ENCODE measurements around the gene MX1. TPM values are rescaled to one million over a fixed set of nuclear protein-coding genes. Genes with fewer than 3 reads are reported as not detected.

The MX1 gene
- total and polyA plus RNA-seq, 2 of the 13 experiments (the other 11 are each of a cell fraction or from before 2014, with no cell fraction given): 2.6 to 5.8 TPM

DNA sequence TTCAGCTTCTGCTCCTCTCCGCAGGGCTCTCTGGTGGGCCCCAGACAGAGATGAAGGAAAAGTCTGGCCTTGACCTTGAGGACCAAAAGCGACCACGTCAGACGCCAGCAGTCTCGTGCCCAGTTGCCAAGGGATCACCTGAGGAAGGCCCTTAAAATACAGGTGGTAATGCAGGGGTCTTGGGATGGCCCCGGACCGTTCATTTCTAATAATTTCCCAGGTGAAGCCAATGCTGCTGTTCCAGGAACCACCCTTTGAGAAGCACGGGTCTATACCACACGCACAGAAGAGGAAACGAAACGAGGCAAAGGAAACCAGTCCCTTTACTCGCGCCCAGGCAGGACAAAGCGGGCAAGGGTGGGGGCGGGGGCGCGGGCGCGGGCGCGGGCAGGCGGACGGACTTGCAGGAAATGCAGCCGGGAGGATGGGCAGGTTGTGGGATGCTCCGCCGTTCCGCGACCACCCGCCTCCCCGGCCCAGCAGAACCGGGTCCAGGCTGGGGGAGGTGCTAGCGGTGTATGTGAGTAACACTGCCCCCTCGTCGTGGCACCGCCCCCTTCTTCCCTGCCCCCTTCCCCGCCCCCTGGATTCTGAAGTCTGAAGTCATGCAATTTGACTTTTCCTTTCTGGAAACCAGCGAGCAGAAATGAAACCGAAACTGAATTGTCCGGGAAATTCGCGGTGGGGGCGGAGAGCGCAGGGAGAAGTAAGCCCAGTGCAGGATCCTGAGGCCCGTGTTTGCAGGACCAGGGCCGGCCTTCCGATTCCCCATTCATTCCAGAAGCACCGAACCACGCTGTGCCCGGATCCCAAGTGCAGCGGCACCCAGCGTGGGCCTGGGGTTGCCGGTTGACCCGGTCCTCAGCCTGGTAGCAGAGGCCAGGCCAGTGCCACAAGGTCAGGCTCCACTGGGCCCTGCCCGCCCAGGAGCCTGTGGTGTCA is 5.8 kb upstream of the MX1 start (continued):
- TF ChIP-seq, protein P1, sequence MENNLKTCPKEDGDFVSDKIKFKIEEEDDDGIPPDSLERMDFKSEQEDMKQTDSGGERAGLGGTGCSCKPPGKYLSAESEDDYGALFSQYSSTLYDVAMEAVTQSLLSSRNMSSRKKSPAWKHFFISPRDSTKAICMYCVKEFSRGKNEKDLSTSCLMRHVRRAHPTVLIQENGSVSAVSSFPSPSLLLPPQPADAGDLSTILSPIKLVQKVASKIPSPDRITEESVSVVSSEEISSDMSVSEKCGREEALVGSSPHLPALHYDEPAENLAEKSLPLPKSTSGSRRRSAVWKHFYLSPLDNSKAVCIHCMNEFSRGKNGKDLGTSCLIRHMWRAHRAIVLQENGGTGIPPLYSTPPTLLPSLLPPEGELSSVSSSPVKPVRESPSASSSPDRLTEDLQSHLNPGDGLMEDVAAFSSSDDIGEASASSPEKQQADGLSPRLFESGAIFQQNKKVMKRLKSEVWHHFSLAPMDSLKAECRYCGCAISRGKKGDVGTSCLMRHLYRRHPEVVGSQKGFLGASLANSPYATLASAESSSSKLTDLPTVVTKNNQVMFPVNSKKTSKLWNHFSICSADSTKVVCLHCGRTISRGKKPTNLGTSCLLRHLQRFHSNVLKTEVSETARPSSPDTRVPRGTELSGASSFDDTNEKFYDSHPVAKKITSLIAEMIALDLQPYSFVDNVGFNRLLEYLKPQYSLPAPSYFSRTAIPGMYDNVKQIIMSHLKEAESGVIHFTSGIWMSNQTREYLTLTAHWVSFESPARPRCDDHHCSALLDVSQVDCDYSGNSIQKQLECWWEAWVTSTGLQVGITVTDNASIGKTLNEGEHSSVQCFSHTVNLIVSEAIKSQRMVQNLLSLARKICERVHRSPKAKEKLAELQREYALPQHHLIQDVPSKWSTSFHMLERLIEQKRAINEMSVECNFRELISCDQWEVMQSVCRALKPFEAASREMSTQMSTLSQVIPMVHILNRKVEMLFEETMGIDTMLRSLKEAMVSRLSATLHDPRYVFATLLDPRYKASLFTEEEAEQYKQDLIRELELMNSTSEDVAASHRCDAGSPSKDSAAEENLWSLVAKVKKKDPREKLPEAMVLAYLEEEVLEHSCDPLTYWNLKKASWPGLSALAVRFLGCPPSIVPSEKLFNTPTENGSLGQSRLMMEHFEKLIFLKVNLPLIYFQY (CRISPR knock-in tag; IDR thresholded peaks at IDR 0.05; ENCODE audit: borderline replicate concordance): peak; percentile 72; the same call in 1 of the 2 replicates
- TF ChIP-seq SRSF1 (optimal IDR thresholded peaks at IDR 0.05; ENCODE audit: low read depth, low read length) (no peak), SMC3 (IDR thresholded peaks at IDR 0.05; ENCODE audit: low read length) (no peak), AHR (CRISPR knock-in tag; IDR thresholded peaks at IDR 0.05) (no peak), LCORL (IDR thresholded peaks at IDR 0.05) (no peak), LCORL (CRISPR knock-in tag; IDR thresholded peaks at IDR 0.05) (no peak), KLF16 (CRISPR knock-in tag; IDR thresholded peaks at IDR 0.05) (no peak; a peak in 1 of 4 replicates), CREM (IDR thresholded peaks at IDR 0.05) (no peak), CREM (CRISPR knock-in tag; IDR thresholded peaks at IDR 0.05) (no peak), ZFP37 (CRISPR knock-in tag; IDR thresholded peaks at IDR 0.05; ENCODE audit: borderline replicate concordance) (no peak), ZNF569 (CRISPR knock-in tag; IDR thresholded peaks at IDR 0.05; ENCODE audit: borderline replicate concordance) (no peak), ARID2 (CRISPR knock-in tag; IDR thresholded peaks at IDR 0.05; ENCODE audit: borderline replicate concordance) (no peak), GPN1 (CRISPR knock-in tag; IDR thresholded peaks at IDR 0.05; ENCODE audit: borderline replicate concordance) (0 out of 2 replicates have a peak, but pooled peaks have one; percentile 42), HDAC6 (IDR thresholded peaks at IDR 0.05; ENCODE audit: low read depth, low read length) (no peak), ZFP1 (CRISPR knock-in tag; IDR thresholded peaks at IDR 0.05) (no peak), PLRG1 (conservative IDR thresholded peaks at IDR 0.05) (no peak), CC2D1A (CRISPR knock-in tag; IDR thresholded peaks at IDR 0.05) (no peak), ZNF782 (CRISPR knock-in tag; IDR thresholded peaks at IDR 0.05; ENCODE audit: borderline replicate concordance) (no peak), ISL2 (CRISPR knock-in tag; IDR thresholded peaks at IDR 0.05) (no peak), ZNF235 (CRISPR knock-in tag; IDR thresholded peaks at IDR 0.05; ENCODE audit: borderline replicate concordance) (no peak), HNRNPL (IDR thresholded peaks at IDR 0.05; ENCODE audit: low read depth, low read length) (no peak), SNAI1 (CRISPR knock-in tag; IDR thresholded peaks at IDR 0.05; ENCODE audit: borderline replicate concordance) (no peak)
- TF ChIP-seq, protein P2, sequence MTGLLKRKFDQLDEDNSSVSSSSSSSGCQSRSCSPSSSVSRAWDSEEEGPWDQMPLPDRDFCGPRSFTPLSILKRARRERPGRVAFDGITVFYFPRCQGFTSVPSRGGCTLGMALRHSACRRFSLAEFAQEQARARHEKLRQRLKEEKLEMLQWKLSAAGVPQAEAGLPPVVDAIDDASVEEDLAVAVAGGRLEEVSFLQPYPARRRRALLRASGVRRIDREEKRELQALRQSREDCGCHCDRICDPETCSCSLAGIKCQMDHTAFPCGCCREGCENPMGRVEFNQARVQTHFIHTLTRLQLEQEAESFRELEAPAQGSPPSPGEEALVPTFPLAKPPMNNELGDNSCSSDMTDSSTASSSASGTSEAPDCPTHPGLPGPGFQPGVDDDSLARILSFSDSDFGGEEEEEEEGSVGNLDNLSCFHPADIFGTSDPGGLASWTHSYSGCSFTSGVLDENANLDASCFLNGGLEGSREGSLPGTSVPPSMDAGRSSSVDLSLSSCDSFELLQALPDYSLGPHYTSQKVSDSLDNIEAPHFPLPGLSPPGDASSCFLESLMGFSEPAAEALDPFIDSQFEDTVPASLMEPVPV (CRISPR knock-in tag; IDR thresholded peaks at IDR 0.05): no peak
- TF ChIP-seq, protein P3, sequence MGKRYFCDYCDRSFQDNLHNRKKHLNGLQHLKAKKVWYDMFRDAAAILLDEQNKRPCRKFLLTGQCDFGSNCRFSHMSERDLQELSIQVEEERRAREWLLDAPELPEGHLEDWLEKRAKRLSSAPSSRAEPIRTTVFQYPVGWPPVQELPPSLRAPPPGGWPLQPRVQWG (CRISPR knock-in tag; IDR thresholded peaks at IDR 0.05; ENCODE audit: borderline replicate concordance, low read depth): no peak

All from HepG2 (cell line).